Measurements from ENCODE around the gene MYO7B.

The MYO7B gene

DNA sequence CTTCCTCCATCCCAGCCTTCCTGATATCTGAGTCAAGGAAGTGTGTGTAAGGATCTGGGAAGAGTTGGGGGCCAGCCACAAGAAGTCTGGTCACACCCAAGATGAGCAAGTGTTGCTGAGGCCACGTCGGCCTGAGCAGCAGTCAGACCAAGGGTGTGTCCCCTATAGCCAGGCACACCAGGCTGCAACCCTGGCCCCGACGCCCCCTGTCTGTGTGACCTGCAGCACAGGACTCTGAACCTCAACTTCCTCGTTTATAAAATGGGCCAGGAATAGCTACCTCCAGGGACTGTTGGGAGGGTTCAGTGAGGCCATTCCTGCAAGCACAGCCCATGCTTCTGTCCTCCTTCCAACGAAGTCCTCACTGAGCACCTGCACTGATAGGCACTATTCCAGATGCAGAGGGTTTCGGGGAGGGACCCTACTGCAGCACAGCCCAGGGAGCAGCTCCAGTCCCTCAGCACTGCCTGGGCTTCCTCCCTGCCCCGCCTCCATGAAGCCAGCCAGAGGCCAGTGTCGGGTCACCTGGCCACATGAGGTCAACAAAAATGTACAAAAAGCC, 126.5 kb downstream of the MYO7B start:
- Histone ChIP-seq H3K79me2 (ENCODE audit: low read length) (no peaks in the 10 kb centered on the region), H3K9me2 (replicated peaks; ENCODE audit: insufficient read depth, low read length) (no peaks in the 10 kb centered on the region), H3K27ac (ENCODE audit: low read length) (no peak overlapping the region), H3K4me1 (ENCODE audit: low read length) (no peaks in the 10 kb centered on the region), H3F3A (ENCODE audit: insufficient read depth, low read length) (no peaks in the 10 kb centered on the region), H3K36me3 (replicated peaks; ENCODE audit: insufficient read depth, low read length) (no peaks in the 10 kb centered on the region), H3K4me3 (ENCODE audit: low read length) (no peak overlapping the region), H3K27me3 (replicated peaks; ENCODE audit: insufficient read depth, low read length) (peaks cover 5% of the 10 kb centered on the region; the same call in 1 of the 2 replicates), H4K20me1 (ENCODE audit: insufficient read depth, low read length) (no peaks in the 10 kb centered on the region), H2AFZ (ENCODE audit: low read length) (no peak overlapping the region), H3K4me2 (ENCODE audit: low read depth, low read length) (no peak overlapping the region), H3K9me3 (replicated peaks; ENCODE audit: insufficient read depth, low read length) (no peaks in the 10 kb centered on the region), H3K9ac (ENCODE audit: low read length) (no peak overlapping the region)
- TF ChIP-seq EZH2phosphoT487 (IDR thresholded peaks at IDR 0.05; ENCODE audit: low read length) (no peak), EZH2 (optimal IDR thresholded peaks at IDR 0.05; ENCODE audit: low read depth, low read length) (no peak)
- TF ChIP-seq, protein P1, sequence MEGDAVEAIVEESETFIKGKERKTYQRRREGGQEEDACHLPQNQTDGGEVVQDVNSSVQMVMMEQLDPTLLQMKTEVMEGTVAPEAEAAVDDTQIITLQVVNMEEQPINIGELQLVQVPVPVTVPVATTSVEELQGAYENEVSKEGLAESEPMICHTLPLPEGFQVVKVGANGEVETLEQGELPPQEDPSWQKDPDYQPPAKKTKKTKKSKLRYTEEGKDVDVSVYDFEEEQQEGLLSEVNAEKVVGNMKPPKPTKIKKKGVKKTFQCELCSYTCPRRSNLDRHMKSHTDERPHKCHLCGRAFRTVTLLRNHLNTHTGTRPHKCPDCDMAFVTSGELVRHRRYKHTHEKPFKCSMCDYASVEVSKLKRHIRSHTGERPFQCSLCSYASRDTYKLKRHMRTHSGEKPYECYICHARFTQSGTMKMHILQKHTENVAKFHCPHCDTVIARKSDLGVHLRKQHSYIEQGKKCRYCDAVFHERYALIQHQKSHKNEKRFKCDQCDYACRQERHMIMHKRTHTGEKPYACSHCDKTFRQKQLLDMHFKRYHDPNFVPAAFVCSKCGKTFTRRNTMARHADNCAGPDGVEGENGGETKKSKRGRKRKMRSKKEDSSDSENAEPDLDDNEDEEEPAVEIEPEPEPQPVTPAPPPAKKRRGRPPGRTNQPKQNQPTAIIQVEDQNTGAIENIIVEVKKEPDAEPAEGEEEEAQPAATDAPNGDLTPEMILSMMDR (IDR thresholded peaks at IDR 0.05; ENCODE audit: low read length) = no peak
- no peak for DNase-seq

DNA sequence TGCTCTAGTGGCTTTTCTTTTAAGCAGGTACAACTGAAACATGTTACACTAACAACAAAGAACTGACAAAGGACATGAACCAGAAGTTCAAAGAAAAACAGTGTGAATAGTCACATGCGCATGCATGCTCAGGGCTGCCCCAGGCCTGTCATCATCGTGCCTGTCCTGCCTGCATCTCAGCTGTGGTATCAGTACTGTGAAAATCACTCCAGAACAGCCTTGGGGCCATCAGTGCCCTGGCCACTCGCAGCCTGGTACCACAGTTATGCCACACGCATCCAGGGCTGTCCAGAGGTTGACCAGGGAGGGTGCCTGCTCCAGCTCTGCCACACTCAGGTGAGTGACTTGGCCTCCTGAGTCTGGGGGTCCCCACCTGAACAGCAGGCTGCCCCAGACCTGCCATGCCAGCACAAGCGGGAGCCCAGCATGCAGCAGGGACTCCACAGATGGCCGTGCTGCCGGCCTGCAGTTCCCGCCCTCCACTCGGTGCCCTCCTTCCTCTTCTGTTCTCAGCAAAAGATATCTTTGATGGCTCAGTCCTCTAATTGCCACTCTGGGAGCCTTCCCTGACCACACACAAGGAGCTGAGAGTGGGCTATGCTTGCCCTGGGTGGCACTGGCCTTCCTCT, 127.6 kb downstream of the MYO7B start:
- H3K79me2 ChIP-seq (ENCODE audit: low read length) = no peaks in the 10 kb centered on the region
- H2AFZ ChIP-seq (ENCODE audit: low read length) = no peak overlapping the region
- no peak overlapping the region for H3K9ac ChIP-seq (ENCODE audit: low read length)

DNA sequence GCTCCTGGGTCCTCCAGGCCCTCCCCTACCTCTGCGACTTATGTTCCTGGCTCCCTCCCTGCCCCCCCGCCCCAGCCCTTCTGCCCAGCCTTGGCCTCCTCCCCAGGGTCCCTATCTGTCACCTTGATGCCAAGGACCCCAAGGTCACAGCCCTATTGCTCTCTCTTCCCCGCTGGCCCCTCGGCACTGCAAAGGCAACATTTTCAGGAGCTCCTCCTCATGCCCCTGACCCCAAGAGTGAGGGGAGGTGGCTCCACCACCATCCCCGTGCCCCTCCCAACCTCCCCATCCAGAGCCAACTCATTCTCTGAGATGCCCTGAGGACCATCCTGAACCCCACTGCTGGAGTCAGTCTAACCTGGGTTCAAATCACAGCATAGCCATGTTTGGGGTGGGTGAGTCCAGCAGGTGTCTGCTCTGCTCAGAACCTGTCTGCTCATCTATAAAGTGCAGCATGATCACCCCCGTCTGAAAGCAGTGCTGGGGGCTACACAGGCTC, 128.1 kb downstream of the MYO7B start:
- Histone ChIP-seq H3K4me3 (ENCODE audit: low read length) (no peak overlapping the region), H3K79me2 (ENCODE audit: low read length) (no peaks in the 10 kb centered on the region), H3F3A (ENCODE audit: insufficient read depth, low read length) (no peaks in the 10 kb centered on the region), H3K27ac (ENCODE audit: low read length) (no peak overlapping the region), H3K9me3 (replicated peaks; ENCODE audit: insufficient read depth, low read length) (no peaks in the 10 kb centered on the region), H3K4me1 (ENCODE audit: low read length) (no peaks in the 10 kb centered on the region), H2AFZ (ENCODE audit: low read length) (no peak overlapping the region), H3K9me2 (replicated peaks; ENCODE audit: insufficient read depth, low read length) (no peaks in the 10 kb centered on the region), H3K9ac (ENCODE audit: low read length) (no peak overlapping the region), H3K27me3 (replicated peaks; ENCODE audit: insufficient read depth, low read length) (peaks cover 5% of the 10 kb centered on the region; the same call in 1 of the 2 replicates), H3K4me2 (ENCODE audit: low read depth, low read length) (no peak overlapping the region), H4K20me1 (ENCODE audit: insufficient read depth, low read length) (no peaks in the 10 kb centered on the region), H3K36me3 (replicated peaks; ENCODE audit: insufficient read depth, low read length) (no peaks in the 10 kb centered on the region)
- TF ChIP-seq, protein P1 (IDR thresholded peaks at IDR 0.05; ENCODE audit: low read length) = no peak
- TF ChIP-seq EZH2phosphoT487 (IDR thresholded peaks at IDR 0.05; ENCODE audit: low read length) (no peak), EZH2 (optimal IDR thresholded peaks at IDR 0.05; ENCODE audit: low read depth, low read length) (no peak)
- no peak for DNase-seq

More for the DNA sequence above, 127.6 kb downstream of the MYO7B start:
- Histone ChIP-seq H3K4me2 (ENCODE audit: low read depth, low read length) (no peak overlapping the region), H3K4me3 (ENCODE audit: low read length) (no peak overlapping the region), H3K4me1 (ENCODE audit: low read length) (no peaks in the 10 kb centered on the region), H3K9me3 (replicated peaks; ENCODE audit: insufficient read depth, low read length) (no peaks in the 10 kb centered on the region), H3K27me3 (replicated peaks; ENCODE audit: insufficient read depth, low read length) (peaks cover 5% of the 10 kb centered on the region; the same call in 1 of the 2 replicates), H3K9me2 (replicated peaks; ENCODE audit: insufficient read depth, low read length) (no peaks in the 10 kb centered on the region), H3F3A (ENCODE audit: insufficient read depth, low read length) (no peaks in the 10 kb centered on the region), H3K36me3 (replicated peaks; ENCODE audit: insufficient read depth, low read length) (no peaks in the 10 kb centered on the region), H3K27ac (ENCODE audit: low read length) (no peak overlapping the region), H4K20me1 (ENCODE audit: insufficient read depth, low read length) (no peaks in the 10 kb centered on the region)
- no peak for DNase-seq
- TF ChIP-seq EZH2 (optimal IDR thresholded peaks at IDR 0.05; ENCODE audit: low read depth, low read length) (no peak), EZH2phosphoT487 (IDR thresholded peaks at IDR 0.05; ENCODE audit: low read length) (no peak)
- TF ChIP-seq, protein P1 (IDR thresholded peaks at IDR 0.05; ENCODE audit: low read length) = no peak
